Mucosa of descending colon (tissue), 3 donors: Measurements from ENCODE around the gene TSHZ2. TPM values are rescaled to one million over a fixed set of nuclear protein-coding genes. Genes with fewer than 3 reads are reported as not detected.

Source experiments
- ATAC-seq: fragments of 200-7000 bp; cut with Tn5 transposase; one replicate; pipeline ENCODE4 v1.9.1; 2020; ENCODE audit warnings: mild to moderate bottlenecking, moderate library complexity
- DNase-seq, 3 donors: peaks; one replicate each; pipeline ENCODE4 v3.0.0-alpha.2; 2020
- H3K36me3 ChIP-seq: fragments of 200-600 bp; one replicate; pipeline ENCODE4 v1.8.0; 2021; ENCODE audit warnings: low read depth, mild to moderate bottlenecking
- H3K4me1 ChIP-seq: fragments of 200-600 bp; one replicate; pipeline ENCODE4 v1.8.0; 2021; ENCODE audit warnings: low read depth, mild to moderate bottlenecking
- H3K4me3 ChIP-seq: fragments of 200-600 bp; one replicate; pipeline ENCODE4 v1.8.0; 2021; ENCODE audit warnings: mild to moderate bottlenecking
- H3K9me3 ChIP-seq: fragments of 200-600 bp; one replicate; pipeline ENCODE4 v1.8.0; 2021; ENCODE audit warnings: mild to moderate bottlenecking
- intact Hi-C, 2 donors: fragments of 100-400 bp; cut with DNase I in 1 of 2; cut with micrococcal nuclease in 1 of 2; formaldehyde crosslinking; loops; one replicate each; pipeline versions ENCODE4 v1.11.0 to v1.11.1; 2022; cut with DNase I, micrococcal nuclease
- total RNA-seq, 3 donors: library from RNA; stranded (reverse); fragmentation: NEBNext Ultra II Directional in 2 of 3; extraction: Animal tissue kit (Norgen Biotek cat#: 25700) in 2 of 3; gene quantifications; one replicate each; pipeline versions ENCODE4 v1.2.1 to v1.2.4, GENCODE V29; 2021 to 2023
- TF ChIP-seq, protein P1 (sequence below): fragments of 200-600 bp; IDR thresholded peaks from one replicate; pipeline ENCODE4 v1.8.0; 2022; ENCODE audit warnings: antibody characterized with exemption, mild to moderate bottlenecking
- donor health status: DM: no; HTN: no; CAD: no; lungs with moderate emphysema.
- donor health status: DM: no; HTN: no; CAD: no.
- donor health status: DM: no; HTN: yes; CAD: no.

The TSHZ2 gene
- total RNA-seq, 3 donors from 2014 or later: 1.9 to 17.8 (median 3.6) TPM

DNA sequence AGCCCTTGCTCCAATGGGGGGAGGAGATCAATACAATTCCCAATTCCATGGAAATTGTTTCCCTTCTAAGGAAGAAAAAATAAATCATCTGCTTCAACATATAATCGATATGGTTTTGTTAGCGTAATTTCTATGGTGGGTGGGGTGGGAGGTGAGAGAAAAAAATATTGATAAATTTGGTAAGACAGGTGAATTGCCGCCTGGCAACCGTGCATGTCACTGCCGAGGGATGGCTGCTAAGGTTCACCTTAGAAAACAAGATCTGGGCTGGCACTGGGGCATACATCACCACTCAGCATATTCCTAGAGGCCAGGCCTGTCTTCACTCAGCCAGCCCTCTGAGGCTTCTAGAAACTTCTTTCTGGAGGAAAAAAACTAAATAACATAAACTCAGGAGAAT is 517.4 kb downstream of the TSHZ2 start:
- intact Hi-C loops: no loop called here
- TF ChIP-seq, protein P1, sequence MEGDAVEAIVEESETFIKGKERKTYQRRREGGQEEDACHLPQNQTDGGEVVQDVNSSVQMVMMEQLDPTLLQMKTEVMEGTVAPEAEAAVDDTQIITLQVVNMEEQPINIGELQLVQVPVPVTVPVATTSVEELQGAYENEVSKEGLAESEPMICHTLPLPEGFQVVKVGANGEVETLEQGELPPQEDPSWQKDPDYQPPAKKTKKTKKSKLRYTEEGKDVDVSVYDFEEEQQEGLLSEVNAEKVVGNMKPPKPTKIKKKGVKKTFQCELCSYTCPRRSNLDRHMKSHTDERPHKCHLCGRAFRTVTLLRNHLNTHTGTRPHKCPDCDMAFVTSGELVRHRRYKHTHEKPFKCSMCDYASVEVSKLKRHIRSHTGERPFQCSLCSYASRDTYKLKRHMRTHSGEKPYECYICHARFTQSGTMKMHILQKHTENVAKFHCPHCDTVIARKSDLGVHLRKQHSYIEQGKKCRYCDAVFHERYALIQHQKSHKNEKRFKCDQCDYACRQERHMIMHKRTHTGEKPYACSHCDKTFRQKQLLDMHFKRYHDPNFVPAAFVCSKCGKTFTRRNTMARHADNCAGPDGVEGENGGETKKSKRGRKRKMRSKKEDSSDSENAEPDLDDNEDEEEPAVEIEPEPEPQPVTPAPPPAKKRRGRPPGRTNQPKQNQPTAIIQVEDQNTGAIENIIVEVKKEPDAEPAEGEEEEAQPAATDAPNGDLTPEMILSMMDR: no peak
- Histone ChIP-seq H3K36me3 (no peaks in the 10 kb centered on the region), H3K4me1 (no peaks in the 10 kb centered on the region), H3K9me3 (no peaks in the 10 kb centered on the region), H3K4me3 (no peak overlapping the region)
- DNase-seq (no peak), ATAC-seq (no peak)

DNA sequence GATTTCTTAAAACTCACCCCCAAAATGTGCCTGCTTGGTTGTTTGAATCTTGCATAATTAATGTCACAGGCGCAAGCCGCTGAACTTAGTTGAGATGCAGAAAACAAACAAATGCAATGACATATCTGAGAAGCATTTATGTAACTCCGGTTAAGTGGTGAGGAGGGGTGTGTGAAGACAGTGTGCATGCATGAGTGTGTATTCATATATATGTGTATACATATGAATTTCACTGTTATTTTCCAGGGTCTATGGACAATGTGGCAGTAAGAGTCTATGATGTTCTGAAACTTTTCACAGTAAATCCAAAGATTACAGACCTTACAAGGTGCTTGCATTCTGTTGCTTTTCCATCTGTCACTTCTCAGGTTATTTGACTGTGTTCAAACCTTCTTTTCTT is 518.5 kb downstream of the TSHZ2 start:
- intact Hi-C loops: no loop called here
- TF ChIP-seq, protein P1: no peak
- Histone ChIP-seq H3K4me1 (no peaks in the 10 kb centered on the region), H3K4me3 (no peak overlapping the region), H3K9me3 (no peaks in the 10 kb centered on the region), H3K36me3 (no peaks in the 10 kb centered on the region)
- no peak for ATAC-seq
- DNase-seq: no peak

DNA sequence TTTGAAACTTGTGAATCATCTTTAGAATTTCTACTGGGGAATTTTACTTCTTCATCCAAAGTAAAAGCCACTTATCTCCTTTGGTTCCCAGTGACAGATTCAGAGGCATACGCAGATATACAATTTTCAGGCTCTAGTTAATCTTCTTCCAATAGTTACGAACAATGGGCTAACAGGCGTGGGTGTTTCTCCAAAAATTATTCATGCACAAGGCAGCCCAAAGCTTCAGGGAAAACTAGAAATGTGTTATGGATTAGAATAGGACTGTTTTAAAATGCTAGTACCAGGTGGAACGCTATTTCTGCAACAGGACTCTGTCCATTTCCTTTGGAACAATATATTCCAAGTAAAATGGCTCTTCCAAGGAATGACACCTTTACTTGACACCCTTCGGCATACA is 519.3 kb downstream of the TSHZ2 start:
- intact Hi-C loops: no loop called here
- no peaks in the 10 kb centered on the region for H3K9me3 ChIP-seq
- H3K4me3 ChIP-seq: no peak overlapping the region
- H3K4me1 ChIP-seq: no peaks in the 10 kb centered on the region
- DNase-seq: no peak
- H3K36me3 ChIP-seq: no peaks in the 10 kb centered on the region
- TF ChIP-seq, protein P1: no peak
- no peak for ATAC-seq

DNA sequence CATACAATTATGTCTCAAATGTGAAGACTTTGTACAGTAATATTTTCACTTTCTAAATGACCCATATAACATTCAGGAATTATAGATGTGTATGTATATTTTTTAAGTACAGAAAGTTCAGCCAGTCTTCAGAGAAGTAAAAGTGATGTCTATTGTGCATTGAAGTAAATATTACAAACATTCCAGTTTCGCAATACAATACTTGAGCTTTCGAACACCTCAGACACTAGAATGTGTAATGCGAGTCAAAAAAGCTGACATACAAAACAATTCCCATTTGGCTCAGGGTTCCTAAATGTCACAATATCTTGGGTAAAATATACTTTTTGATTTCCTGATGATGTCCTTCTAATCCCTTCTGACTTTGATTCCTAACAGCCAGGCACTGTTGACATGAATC is 520.1 kb downstream of the TSHZ2 start:
- no peaks in the 10 kb centered on the region for H3K9me3 ChIP-seq
- TF ChIP-seq, protein P1: no peak
- H3K4me3 ChIP-seq: no peak overlapping the region
- no peak for ATAC-seq
- no peak for DNase-seq
- no peaks in the 10 kb centered on the region for H3K4me1 ChIP-seq
- intact Hi-C loops: no loop called here
- H3K36me3 ChIP-seq: no peaks in the 10 kb centered on the region

DNA sequence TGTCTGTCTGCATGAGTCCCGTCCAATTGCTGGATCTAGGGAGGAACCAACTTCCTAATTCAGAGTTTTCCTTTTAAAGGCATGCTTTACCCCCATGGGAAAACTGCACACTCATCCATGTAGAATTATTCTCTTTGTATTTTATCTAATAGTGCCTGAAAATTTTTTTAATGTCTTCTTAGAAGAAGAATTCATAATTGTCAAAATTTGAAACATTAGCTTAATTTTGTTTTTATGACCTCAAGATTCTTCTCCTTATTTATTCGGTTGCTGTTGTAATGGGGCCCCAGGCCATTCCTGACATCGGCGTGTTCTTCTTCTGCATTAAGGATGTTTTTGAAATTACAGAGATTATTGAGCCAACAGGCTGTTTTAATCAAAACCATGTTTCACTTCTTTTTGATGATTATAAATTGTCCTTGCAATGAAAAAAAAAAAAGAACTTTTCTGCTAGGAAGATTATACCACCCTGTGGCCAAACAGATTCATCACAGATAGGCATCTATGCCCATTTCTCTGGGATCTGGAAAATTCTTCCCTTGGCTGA is 521.2 kb downstream of the TSHZ2 start:
- Histone ChIP-seq H3K4me1 (no peaks in the 10 kb centered on the region), H3K9me3 (no peaks in the 10 kb centered on the region), H3K36me3 (no peaks in the 10 kb centered on the region), H3K4me3 (no peak overlapping the region)
- intact Hi-C loops: no loop called here
- TF ChIP-seq, protein P1: no peak
- ATAC-seq (no peak), DNase-seq (no peak)

DNA sequence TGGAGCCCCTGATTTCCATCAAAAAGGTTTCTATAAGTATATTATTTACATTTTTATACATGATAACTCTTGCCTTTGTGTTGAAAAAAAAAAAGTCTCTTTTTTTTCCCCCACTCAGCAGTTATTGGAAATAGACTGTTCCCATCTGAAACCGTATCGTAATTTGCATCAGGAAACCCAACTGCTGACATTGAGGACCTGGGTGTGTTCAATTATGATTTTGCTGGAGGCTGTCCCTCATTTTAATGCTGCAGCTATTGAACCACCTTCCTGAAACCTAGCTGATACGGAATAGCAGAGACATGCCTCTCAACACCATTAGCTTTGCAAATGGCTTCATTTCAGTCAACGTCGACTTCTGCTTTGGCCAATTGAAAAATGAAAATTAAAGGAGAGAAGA is 522.6 kb downstream of the TSHZ2 start:
- TF ChIP-seq, protein P1: no peak
- Histone ChIP-seq H3K9me3 (no peaks in the 10 kb centered on the region), H3K4me1 (no peaks in the 10 kb centered on the region), H3K4me3 (no peak overlapping the region), H3K36me3 (no peaks in the 10 kb centered on the region)
- ATAC-seq: no peak
- DNase-seq: no peak
- intact Hi-C loops: no loop called here
